Measurements from ENCODE around the gene GPSM1.
"Not testable (repeated sequence)": the region's sequence is repeated elsewhere in the genome, so short reads cannot be mapped to it uniquely, and the experiment has no call there.

GPSM1 gene

GRCh38 chr9:136405481-136405880 is 78.1 kb downstream of the GPSM1 start:
- Histone ChIP-seq H3K4me3 (no peak overlapping the region), H3K9me3 (no peaks in the 10 kb centered on the region), H3K36me3 (replicated peaks) (peaks cover 61% of the 10 kb centered on the region), H3K27me3 (ENCODE audit: low read depth) (no peaks in the 10 kb centered on the region), H3K4me1 (peaks cover 9% of the 10 kb centered on the region)
- in situ Hi-C loops (cut with MboI; ENCODE audit: low sequenced_read_pairs) = no loop called here
- no peak for DNase-seq (ENCODE audit: low spot score in 2 of 2)

GRCh38 chr9:136405904-136406303 is 78.6 kb downstream of the GPSM1 start:
- H3K27me3 ChIP-seq (ENCODE audit: low read depth); in situ Hi-C loops (cut with MboI; ENCODE audit: low sequenced_read_pairs); H3K4me3 ChIP-seq; DNase-seq (ENCODE audit: low spot score in 2 of 2); H3K4me1 ChIP-seq; H3K9me3 ChIP-seq: not testable (repeated sequence)
- peaks cover 61% of the 10 kb centered on the region for H3K36me3 ChIP-seq (replicated peaks)

- DNase-seq (ENCODE audit: low spot score in 2 of 2); H3K27me3 ChIP-seq (ENCODE audit: low read depth); H3K9me3 ChIP-seq; H3K4me3 ChIP-seq; in situ Hi-C loops (cut with MboI; ENCODE audit: low sequenced_read_pairs): not testable (repeated sequence)
- H3K36me3 ChIP-seq (replicated peaks) = peaks cover 59% of the 10 kb centered on the region
- peaks cover 15% of the 10 kb centered on the region for H3K4me1 ChIP-seq
These were observed 79.7 kb downstream of the GPSM1 start for GRCh38 chr9:136407061-136407460.

- Histone ChIP-seq H3K4me1 (peaks cover 21% of the 10 kb centered on the region), H3K27me3 (ENCODE audit: low read depth) (no peaks in the 10 kb centered on the region)
- DNase-seq (ENCODE audit: low spot score in 2 of 2) = no peak
These were observed 80.6 kb downstream of the GPSM1 start for GRCh38 chr9:136407911-136408310.

More at GRCh38 chr9:136407911-136408310, 80.6 kb downstream of the GPSM1 start:
- H3K36me3 ChIP-seq (replicated peaks) = peaks cover 67% of the 10 kb centered on the region
- no peak overlapping the region for H3K4me3 ChIP-seq
- in situ Hi-C loops (cut with MboI; ENCODE audit: low sequenced_read_pairs) = no loop called here
- H3K9me3 ChIP-seq = no peaks in the 10 kb centered on the region
